Measurements from ENCODE around the gene DUSP15. TPM values are rescaled to one million over a fixed set of nuclear protein-coding genes. Genes with fewer than 3 reads are reported as not detected.
"Not testable (repeated sequence)": the region's sequence is repeated elsewhere in the genome, so short reads cannot be mapped to it uniquely, and the experiment has no call there.

DUSP15 gene
- total RNA-seq, 1 donor from 2014 or later, result 4.5 TPM

DNA sequence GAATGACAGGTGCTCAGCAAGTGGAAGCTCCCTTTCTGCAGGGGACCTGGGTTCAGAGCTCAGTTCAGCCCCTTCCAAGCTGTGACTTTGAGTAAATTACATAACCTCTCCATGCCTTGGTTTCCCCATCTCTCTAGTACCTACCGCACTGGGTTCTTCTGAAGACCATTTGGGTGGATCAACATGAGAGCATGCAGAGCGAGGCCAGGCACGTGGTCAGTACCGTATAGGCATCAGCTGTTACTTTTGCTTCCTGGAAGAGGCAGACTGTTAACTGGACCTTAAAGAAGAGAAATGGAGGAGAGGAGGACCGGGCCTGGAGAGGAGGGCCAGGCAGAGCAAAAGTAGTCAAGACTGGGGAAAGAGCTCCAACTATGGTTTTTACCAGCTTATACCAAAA is 52.9 kb downstream of the DUSP15 start:
- TF ChIP-seq CTCF (IDR thresholded peaks at IDR 0.05; ENCODE audit: insufficient read depth, low read length, poor library complexity, severe bottlenecking), result no peak
- DNase-seq (ENCODE audit: low read depth), result no peak
- Histone ChIP-seq H3K36me3 (ENCODE audit: control insufficient read depth, insufficient read depth, low read length) (no peaks in the 10 kb centered on the region), H3K27me3 (ENCODE audit: control insufficient read depth, insufficient read depth, low read length) (no peaks in the 10 kb centered on the region), H3K4me3 (ENCODE audit: low read depth, low read length) (no peak overlapping the region)

DNA sequence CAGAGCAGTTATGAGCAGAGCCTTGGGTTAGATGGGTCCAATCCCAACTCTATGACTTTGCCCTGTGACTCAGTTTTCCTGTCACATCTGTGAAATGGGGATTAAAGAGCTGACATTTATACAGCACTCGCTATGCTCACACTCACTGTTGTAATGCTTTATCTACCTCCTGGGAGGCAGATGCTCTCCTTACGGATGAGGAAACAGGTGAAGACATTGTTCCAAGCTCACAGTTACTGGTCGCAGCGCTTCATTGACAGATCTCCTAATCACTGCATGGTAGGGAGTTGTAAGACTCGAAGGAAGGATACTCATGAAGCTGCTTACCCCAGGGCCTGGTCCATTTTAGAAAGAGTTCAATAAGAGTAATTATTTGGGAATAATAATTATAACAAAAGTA is 54.1 kb downstream of the DUSP15 start:
- Histone ChIP-seq H3K27me3 (ENCODE audit: control insufficient read depth, insufficient read depth, low read length) (no peaks in the 10 kb centered on the region), H3K36me3 (ENCODE audit: control insufficient read depth, insufficient read depth, low read length) (no peaks in the 10 kb centered on the region), H3K4me3 (ENCODE audit: low read depth, low read length) (no peak overlapping the region)
- no peak for TF ChIP-seq CTCF (IDR thresholded peaks at IDR 0.05; ENCODE audit: insufficient read depth, low read length, poor library complexity, severe bottlenecking)
- no peak for DNase-seq (ENCODE audit: low read depth)

DNA sequence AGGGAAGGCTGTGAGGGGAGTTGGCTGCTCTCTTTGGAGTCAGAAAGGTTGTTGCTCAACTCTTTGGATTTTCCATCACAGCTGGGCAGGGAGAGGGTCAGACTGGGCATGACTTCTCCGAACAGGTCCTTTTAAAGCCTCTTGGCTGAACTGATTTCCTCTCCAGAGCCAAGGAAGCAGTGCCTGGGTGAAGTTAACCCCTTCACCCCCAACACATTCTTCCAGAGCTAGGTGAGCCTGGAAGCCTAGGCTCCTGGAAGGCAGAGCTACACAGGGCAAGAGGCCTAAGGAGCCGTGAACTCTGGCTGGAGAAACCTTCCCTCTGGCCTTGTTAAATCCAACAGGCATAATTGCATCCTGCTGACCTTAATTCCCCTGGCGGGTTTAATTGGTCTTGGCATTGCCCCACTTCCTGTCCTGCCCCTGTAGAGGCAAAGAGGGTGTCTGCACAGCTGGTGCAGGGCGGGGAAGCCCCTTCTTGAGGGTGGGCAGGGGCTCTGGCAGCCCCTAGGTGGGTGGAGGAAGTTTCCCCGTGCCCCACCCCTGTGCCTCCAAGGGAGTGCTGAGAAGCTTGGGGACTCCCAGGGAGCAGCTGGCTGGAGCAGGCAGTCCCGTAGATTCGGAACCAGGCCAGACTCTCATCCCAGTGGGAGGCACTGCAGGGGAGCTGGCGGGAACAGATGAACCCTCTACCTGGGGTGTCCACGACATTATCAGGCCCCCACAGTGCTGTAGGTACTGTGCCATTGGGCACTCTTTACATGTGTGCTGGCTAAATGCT is 54.7 kb downstream of the DUSP15 start:
- no peak for TF ChIP-seq CTCF (IDR thresholded peaks at IDR 0.05; ENCODE audit: insufficient read depth, low read length, poor library complexity, severe bottlenecking)
- no peaks in the 10 kb centered on the region for H3K36me3 ChIP-seq (ENCODE audit: control insufficient read depth, insufficient read depth, low read length)
- no peak for DNase-seq (ENCODE audit: low read depth)
- H3K4me3 ChIP-seq (ENCODE audit: low read depth, low read length), result no peak overlapping the region
- H3K27me3 ChIP-seq (ENCODE audit: control insufficient read depth, insufficient read depth, low read length), result no peaks in the 10 kb centered on the region

DNA sequence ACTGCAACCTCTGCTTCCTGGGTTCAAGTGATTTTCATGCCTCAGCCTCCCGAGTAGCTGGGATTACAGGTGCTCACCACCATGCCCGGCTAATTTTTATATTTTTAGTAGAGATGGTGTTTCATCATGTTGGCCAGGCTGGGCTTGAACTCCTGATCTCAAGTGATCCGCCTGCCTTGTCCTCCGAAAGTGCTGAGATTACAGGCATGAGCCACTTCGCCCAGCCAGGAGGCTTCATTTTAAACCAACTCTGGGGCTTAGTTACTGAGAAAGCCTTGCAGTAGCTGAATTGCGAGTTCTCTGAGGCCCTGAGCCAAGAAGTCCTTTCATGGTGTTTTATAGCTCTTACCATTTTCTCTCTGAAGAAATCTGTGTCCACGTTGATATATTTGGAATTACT is 56.2 kb downstream of the DUSP15 start:
- not testable (repeated sequence) for H3K27me3 ChIP-seq (ENCODE audit: control insufficient read depth, insufficient read depth, low read length); H3K36me3 ChIP-seq (ENCODE audit: control insufficient read depth, insufficient read depth, low read length); DNase-seq (ENCODE audit: low read depth)

GRCh38 chr20:31813611-31814010 is 56.7 kb downstream of the DUSP15 start:
- Histone ChIP-seq H3K36me3 (ENCODE audit: control insufficient read depth, insufficient read depth, low read length) (no peaks in the 10 kb centered on the region), H3K27me3 (ENCODE audit: control insufficient read depth, insufficient read depth, low read length) (no peaks in the 10 kb centered on the region), H3K4me3 (ENCODE audit: low read depth, low read length) (no peak overlapping the region)
- TF ChIP-seq CTCF (IDR thresholded peaks at IDR 0.05; ENCODE audit: insufficient read depth, low read length, poor library complexity, severe bottlenecking), result no peak
- no peak for DNase-seq (ENCODE audit: low read depth)

More for the DNA sequence above, 56.2 kb downstream of the DUSP15 start:
- not testable (repeated sequence) for H3K4me3 ChIP-seq (ENCODE audit: low read depth, low read length)

GRCh38 chr20:31811796-31812728 is 58.3 kb downstream of the DUSP15 start:
- Histone ChIP-seq H3K27me3 (ENCODE audit: control insufficient read depth, insufficient read depth, low read length) (no peaks in the 10 kb centered on the region), H3K36me3 (ENCODE audit: control insufficient read depth, insufficient read depth, low read length) (no peaks in the 10 kb centered on the region), H3K4me3 (ENCODE audit: low read depth, low read length) (no peak overlapping the region)
- TF ChIP-seq CTCF (IDR thresholded peaks at IDR 0.05; ENCODE audit: insufficient read depth, low read length, poor library complexity, severe bottlenecking), result no peak
- peak; percentile 42 for DNase-seq (ENCODE audit: low read depth)

Measured in kidney epithelial cell (primary cell).